Stimulated activated CD8-positive, alpha-beta memory T cell treated with anti-CD3 and anti-CD28 coated beads, Interleukin-4, amount 100 ng/mL, for 48 hours (primary cell): ENCODE data around the gene NKAIN2.
"Not testable (repeated sequence)": the region's sequence is repeated elsewhere in the genome, so short reads cannot be mapped to it uniquely, and the experiment has no call there.

Experiments
- DNase-seq: peaks from one replicate; pipeline ENCODE4 v3.0.0-alpha.2; 2020

Gene NKAIN2

DNA sequence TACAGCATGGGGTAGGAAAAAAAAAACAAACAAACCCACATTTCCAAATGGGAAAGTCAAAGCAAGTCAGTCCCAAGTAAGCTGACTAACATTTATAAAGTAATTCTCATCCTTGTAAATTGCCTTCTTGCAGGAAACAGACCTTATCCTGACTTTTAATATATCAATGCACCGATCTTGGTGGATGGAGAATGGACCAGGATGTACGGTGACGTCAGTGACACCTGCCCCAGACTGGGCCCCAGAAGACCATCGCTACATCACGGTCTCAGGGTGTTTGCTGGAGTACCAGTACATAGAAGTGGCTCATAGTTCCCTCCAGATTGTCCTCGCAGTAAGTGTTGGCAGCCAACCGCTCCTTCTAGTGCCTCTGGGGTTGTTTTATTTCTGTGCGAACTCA is 854.4 kb downstream of the NKAIN2 start:
- no peak for DNase-seq

- no peak for DNase-seq
Observed at GRCh38 chr6:124659427-124659826, 855.8 kb downstream of the NKAIN2 start.

DNA sequence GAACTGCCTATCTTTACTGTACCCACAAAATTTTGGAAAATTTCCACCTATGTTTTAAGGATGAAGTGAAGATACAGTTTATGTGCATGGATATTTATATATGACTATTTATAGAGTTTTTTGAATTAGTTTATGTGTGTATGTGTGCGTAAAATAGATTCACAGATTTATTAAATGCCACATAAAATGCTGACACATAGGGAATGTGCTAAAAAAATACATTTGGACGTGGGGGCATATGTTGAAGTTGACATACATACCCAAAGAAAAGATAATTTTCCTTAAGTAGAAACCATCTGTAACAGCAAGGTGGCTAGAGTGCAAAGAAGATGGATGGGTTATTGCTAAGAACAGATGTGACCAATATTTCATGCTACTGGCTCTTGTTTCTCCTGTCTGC is 856.5 kb downstream of the NKAIN2 start:
- DNase-seq: no peak

DNA sequence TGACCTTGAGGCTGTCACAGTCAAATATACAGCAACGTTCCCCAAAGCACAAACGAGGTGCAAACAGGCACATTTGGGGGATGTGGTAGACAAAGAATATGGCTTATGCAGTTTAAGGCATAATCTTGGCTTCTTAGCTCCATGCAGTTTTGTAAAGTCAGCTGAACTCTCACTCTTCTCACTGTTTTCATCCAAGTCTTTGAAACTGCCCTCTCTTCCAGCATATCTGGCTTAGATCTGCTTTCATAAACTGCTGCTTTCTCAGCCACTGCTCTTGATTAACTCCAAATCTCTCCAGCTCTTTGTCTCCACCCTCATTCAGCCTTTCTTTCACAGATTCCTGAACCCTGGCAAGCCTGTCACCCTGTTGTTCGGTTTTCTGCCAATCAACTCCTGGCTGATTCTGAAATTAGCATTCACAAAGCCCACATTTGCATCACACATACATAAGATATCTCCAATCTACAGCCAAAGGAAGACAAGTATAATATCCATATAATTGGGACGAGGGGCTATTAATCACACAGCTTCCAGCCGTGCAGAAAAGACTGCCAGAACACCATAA is 857.5 kb downstream of the NKAIN2 start:
- DNase-seq: no peak

GRCh38 chr6:124668028-124668427 is 864.4 kb downstream of the NKAIN2 start:
- no peak for DNase-seq

GRCh38 chr6:124669713-124670480 is 866.2 kb downstream of the NKAIN2 start:
- no peak for DNase-seq

- DNase-seq: no peak
Observed at GRCh38 chr6:124670801-124671200, 867.1 kb downstream of the NKAIN2 start.

DNA sequence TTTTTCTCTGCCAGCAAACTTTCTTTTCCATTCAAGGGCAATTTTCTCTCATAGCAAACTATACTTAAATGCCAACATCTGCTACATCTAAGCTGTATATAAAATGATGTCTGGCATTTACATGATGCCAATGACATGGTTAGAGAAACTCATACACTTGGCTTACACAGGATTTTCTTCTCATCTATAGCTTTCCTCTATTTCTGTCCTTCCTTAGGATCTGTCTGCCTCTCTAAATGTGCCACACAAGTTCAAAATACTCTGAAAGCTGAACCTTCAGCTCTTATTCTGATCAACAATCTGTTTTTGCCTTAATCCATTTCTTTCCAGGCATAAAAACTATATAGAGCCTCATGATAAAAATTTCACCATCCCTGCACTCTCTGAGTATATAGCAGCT is 867.7 kb downstream of the NKAIN2 start:
- DNase-seq: no peak

DNA sequence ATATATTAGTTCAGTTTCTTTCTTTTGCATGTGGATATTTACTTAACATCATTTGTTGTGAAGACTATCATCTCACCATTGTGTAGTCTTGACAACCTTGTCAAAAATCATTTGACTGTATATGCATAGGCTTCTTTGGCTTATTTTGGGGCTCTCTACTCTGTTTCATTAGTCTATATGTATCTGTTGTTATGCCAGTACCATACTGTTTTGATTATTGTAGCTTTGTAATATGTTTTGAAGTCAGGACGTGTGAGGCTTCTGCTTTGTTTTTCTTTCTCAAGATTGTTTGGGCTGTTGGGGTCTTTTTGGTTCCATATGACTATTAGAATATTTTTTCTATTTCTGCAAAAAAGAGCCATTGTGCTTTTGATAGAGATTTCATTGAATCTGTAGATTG is 870.4 kb downstream of the NKAIN2 start:
- no peak for DNase-seq

DNA sequence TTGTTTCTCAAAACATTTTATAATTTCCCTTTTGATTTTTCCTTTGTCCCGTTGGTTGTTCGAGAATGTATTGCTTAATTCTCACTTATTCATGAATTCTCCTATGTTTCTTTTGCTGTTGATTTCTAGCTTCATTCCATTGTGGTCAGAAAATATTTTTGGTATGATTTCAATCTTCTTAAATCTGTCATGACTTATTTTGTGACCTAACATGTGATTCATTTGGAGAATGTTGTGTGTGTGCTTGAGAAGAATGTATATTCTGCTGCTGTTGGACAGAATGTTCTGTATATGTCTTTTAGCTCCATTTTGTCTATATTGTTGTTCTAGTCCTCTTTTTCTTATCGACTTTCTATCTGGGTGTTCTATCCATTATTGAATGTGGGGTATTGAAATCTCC is 872.4 kb downstream of the NKAIN2 start:
- no peak for DNase-seq

DNA sequence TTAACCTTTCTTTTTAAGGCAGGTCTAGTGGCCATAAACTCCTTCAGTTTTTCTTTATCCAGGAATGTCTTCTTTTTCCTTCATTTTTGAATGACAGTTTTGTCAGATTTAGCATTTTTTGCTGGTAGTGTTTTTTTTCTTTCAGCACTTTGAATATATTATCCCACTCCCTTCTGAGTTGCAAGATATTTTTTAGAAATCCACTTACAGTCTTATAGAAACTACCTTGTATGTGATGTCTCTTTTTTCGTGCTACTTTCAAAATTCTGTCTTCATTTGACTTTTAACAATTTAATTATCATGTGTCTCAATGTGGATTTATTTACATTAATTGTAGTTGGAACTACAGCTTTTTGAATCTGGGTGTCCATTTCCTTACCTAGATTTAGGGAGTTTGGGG is 874.2 kb downstream of the NKAIN2 start:
- no peak for DNase-seq

DNA sequence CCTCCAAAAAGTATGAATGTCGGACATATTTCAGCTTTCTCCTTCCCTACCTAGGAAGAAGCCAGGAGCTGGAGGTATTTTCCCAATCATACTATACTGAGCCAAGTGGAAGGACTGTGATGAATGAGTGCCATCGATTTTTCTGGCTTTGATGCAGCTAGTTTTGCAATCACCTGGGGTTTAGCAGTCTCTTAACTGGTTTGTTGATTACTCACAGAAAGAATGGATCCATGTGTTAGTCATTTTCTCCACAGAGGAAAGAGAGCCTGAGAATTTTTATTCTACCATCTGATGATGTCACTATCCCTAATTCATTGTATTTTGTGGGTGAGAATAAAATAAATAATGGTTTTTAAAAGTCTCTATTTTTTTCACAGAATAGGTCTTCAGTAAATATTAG is 875.7 kb downstream of the NKAIN2 start:
- no peak for DNase-seq

GRCh38 chr6:124682751-124683150 is 879.1 kb downstream of the NKAIN2 start:
- DNase-seq: no peak

DNA sequence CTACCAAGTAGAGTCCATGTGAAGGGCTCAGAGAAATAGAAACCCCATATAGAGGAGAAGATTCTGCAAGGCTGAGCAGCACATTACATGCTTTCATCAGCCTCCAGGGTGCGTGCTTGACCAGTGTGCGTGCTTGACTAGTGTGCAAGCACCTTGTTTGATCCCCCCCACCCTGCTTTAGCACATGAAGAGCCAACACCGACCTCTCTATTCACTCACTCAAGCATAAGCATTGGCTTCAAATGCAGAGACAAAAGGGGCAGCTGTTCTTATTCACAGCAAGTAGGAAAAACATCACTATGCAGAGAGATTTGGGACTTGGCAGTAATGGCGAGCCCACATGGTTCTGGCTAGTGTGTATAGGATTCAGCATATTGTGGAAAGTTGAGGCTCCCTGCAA is 879.8 kb downstream of the NKAIN2 start:
- DNase-seq: no peak

DNA sequence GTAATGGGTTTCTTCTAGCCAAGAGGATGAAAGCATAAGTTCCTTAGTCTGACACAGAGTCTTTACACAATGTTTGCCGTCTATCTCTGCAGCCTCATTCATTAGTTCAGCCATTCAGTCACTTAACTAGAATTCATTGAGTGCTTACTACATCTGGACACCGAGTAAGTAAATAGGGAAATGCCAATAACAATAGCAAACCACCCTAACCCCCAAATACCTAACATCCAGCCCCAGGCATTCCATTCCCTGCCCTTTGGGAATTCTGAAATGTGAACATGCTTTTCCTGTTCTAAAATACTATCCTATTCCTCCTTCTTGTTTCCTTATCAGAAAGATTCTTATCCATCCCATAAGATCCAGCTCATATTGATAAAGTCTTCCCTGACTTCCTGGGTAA is 881.0 kb downstream of the NKAIN2 start:
- DNase-seq: no peak

DNA sequence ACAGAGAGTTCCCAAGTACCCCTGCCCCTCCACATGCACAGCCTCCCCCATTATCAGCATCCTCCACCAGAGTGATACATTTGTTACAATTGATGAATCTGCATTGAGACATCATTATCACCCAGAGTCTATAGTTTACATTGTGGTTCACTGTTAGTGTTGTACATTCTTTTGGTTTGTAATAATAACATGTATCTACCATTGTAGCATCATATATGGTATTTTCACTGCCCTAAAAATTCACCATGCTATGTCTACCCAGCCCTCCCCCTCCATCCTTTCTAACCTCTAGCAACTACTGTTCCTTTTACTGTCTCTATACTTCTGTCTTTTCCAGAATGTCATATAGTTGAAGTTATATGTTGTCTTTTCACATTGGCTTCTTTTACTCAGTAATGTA is 884.7 kb downstream of the NKAIN2 start:
- no peak for DNase-seq

- DNase-seq: no peak
Observed at GRCh38 chr6:124694139-124694705, 890.6 kb downstream of the NKAIN2 start.

DNA sequence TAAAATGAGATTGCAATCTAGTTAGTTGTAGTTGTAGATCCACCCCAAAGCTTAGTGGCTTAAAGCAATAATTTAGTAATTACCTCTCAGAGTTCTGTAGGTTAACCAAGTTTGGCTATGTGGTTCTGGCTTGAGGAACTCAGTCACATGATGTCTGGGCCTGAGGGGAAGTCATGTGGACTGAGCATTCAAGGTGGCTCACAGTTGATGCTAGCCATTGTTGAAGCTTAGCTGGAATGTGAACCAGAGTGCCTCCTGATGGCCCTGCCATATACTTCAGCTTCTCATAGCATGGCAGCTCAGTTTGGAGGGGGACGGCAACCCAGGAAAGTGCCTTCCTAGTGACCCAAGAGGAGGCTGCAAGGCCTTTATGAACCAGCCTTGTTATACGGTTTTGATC is 895.4 kb downstream of the NKAIN2 start:
- DNase-seq: no peak

DNA sequence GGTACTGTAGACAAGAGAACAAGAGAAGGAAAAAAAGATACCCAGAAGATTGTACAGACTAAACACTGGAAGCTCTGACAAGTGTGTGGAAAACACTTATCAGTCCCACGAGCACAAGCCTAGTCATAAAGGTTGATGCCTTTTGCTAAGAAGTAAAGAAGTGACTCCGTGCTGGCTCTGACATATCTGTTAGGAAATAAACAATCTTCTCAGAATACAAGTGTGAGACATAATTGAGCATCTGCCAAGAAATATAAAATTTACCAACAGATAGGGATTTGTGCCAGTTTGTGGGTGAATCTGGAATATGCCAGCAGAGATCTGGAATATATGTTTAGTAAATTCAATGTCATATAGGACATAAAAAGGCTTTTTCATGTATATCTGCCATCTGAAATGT is 899.9 kb downstream of the NKAIN2 start:
- DNase-seq: no peak

- not testable (repeated sequence) for DNase-seq
Observed at GRCh38 chr6:124712532-124712931, 908.9 kb downstream of the NKAIN2 start.

DNA sequence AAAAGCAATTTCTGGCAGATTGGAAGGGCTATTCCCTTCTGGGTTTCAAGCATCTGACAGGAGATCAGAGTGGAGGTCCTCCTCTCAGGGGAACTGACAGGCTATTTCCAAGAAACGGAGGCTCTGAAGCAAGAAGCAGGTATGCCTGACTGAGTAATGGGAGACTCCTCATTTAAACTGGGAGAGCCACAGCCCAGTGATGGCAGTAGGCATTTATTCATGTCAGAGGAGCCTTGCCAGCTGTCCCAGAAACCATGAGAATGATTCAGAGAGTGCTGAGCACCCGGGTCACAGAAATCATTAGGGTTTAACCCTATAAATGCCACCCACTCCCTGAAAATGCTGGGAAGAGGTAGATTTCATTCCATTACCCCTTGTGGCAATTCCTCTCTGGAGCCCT is 911.1 kb downstream of the NKAIN2 start:
- DNase-seq: no peak

- no peak for DNase-seq
Observed at GRCh38 chr6:124719913-124720312, 916.2 kb downstream of the NKAIN2 start.

- no peak for DNase-seq
Observed at GRCh38 chr6:124721331-124721730, 917.7 kb downstream of the NKAIN2 start.

- no peak for DNase-seq
Observed at GRCh38 chr6:124722141-124722878, 918.6 kb downstream of the NKAIN2 start.
